ENCODE results near the gene POLR3E.

Gene POLR3E

DNA sequence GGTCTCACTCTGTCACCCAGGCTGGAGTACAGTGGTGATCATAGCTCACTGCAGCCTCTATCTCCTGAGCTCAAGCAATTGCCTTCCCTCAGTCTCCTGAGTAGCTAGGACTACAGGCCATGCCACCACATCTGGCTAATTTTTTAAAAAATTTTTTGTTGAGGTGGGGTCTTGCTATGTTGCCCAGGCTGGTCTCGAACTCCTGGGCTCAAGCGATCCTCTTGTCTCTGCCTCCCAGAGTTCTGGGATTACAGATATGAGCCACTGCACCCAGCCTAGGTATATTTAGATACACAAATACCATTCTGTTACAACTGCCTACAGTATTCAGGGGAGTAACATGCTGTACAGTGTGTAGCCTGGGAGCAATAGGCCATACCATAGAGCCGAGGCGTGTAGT lies 14.3 kb downstream of the POLR3E start:
- DNase-seq, result no peak
- H3K36me3 ChIP-seq, result peaks cover 81% of the 10 kb centered on the region
- H3K4me3 ChIP-seq (ENCODE audit: low read depth, low read length), result no peak overlapping the region
- H3K9me3 ChIP-seq (ENCODE audit: severe bottlenecking), result no peaks in the 10 kb centered on the region
- no peaks in the 10 kb centered on the region for H3K27me3 ChIP-seq (ENCODE audit: insufficient read depth, low read depth, severe bottlenecking)
- H3K27ac ChIP-seq, result no peak overlapping the region
- TF ChIP-seq, protein P1, sequence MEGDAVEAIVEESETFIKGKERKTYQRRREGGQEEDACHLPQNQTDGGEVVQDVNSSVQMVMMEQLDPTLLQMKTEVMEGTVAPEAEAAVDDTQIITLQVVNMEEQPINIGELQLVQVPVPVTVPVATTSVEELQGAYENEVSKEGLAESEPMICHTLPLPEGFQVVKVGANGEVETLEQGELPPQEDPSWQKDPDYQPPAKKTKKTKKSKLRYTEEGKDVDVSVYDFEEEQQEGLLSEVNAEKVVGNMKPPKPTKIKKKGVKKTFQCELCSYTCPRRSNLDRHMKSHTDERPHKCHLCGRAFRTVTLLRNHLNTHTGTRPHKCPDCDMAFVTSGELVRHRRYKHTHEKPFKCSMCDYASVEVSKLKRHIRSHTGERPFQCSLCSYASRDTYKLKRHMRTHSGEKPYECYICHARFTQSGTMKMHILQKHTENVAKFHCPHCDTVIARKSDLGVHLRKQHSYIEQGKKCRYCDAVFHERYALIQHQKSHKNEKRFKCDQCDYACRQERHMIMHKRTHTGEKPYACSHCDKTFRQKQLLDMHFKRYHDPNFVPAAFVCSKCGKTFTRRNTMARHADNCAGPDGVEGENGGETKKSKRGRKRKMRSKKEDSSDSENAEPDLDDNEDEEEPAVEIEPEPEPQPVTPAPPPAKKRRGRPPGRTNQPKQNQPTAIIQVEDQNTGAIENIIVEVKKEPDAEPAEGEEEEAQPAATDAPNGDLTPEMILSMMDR (IDR thresholded peaks at IDR 0.05; ENCODE audit: low read depth, low read length), result no peak

DNA sequence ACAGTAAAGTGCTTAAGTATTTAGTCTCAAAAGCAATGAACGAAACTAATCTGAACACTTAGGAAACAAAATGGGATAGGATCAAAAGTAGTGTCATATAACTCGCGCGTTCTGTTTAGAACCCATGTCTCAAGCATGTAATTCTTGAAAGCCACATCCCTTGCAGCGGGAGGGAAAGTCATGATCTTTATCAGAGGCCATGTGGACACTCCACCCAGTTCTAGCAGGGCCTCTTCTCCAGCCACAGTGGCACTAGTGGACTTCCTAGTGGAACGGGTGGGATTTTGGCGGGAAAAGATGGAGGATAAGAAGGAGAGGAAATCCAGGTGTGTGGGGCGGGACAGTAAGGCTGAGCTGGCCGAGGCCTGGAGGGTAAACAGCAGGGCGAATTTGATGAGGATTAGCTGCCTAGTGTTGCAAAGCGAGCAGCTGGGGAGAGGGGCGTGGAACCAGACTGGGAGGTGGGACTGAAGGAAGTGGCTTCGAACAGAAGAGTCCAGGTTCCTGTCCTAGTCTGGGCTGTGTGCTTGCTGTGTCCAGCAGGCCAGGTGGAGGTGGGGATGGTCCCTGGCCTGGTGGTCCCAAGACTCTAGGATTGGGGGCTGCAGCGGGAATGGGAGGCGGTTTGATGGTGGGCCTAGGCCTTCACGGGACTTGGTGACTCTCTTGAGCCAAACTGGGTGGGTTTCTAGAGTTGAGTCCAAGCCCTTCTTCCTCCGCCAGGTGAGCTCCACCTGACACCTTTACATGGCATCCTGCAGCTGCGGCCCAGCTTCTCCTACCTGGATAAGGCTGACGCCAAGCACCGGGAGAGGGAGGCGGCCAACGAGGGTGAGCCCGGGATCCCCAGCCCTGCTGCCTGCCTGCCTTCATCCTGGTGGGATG lies 15.9 kb downstream of the POLR3E start:
- H3K27ac ChIP-seq, result peak overlapping the region; percentile 95
- H3K9me3 ChIP-seq (ENCODE audit: severe bottlenecking), result no peaks in the 10 kb centered on the region
- peak overlapping the region; percentile 8 for H3K4me3 ChIP-seq (ENCODE audit: low read depth, low read length)
- TF ChIP-seq, protein P1 (IDR thresholded peaks at IDR 0.05; ENCODE audit: low read depth, low read length), result no peak
- peaks cover 83% of the 10 kb centered on the region for H3K36me3 ChIP-seq
- no peaks in the 10 kb centered on the region for H3K27me3 ChIP-seq (ENCODE audit: insufficient read depth, low read depth, severe bottlenecking)
- peak; percentile 95 for DNase-seq

DNA sequence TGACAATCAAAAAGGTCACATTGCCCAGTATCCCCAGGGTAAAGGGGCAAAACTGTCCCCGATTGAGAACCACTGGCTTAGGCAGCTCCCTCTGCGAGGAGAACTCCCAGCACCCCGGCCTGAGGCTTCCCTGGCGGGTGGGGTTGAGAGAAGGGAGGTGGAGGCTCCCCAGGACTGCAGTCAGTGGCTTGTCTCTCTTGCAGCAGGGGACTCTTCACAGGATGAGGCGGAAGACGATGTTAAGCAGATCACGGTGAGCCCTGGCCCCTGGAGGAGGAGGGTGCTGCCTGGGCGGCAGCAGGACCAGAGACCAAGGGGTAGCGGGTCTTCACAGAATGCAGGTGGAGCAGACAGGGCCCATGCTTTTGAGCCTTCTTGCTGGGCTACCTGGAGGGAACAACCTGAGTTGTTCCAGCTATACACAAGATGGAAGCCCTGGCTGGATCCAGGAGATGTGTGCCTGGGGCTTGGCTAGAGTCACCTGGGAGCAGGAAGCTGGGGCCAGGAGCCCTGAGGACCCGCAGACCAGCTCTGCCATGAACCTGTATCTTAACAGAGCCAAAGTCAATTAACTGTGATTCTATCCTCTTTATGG lies 16.8 kb downstream of the POLR3E start:
- peaks cover 84% of the 10 kb centered on the region for H3K36me3 ChIP-seq

DNA sequence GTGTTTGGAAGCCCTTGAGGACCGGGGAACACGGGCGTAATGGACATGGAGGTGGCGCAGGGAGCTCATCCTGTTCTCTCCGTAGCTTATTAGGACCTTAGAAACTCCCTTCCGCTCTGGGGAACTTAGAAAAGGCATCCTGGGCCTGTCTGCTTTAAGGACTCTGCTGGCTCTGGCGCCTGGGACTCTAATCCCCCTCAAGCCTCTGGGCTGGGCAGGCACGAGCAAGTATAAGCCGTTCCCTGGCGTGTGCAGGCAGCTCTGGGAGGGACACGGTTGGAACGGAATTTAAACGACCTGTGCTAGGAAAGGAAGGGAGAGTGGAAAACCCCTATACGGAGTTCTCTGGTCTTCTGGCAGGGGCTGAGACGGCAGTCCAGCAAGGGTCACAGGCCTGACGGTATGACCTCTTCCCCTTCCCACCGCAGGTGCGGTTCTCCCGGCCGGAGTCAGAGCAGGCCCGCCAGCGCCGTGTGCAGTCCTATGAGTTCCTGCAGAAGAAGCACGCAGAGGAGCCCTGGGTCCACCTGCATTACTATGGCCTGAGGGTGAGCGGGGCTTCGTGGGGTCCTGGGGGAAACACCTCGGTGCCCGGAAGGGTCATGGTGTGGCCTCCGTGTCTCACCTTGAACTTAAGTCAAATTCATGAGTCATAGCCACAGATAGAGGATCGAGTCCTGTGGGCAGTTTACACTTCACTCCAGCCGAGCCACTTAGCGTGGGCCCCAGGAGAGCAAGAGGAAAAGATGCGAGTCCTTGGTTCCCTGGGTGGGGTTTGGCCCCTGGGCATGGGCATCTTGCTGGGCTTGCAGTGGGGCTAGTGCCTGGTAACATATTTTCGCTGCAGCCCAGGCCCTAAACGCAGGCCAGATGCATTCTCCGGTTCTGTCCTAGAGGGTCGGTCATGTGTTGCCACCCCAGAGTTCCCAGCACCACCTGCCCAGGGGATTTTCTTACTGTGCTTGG lies 17.7 kb downstream of the POLR3E start:
- peaks cover 84% of the 10 kb centered on the region for H3K36me3 ChIP-seq
- no peaks in the 10 kb centered on the region for H3K9me3 ChIP-seq (ENCODE audit: severe bottlenecking)

More for the DNA sequence above, 16.8 kb downstream of the POLR3E start:
- TF ChIP-seq, protein P1 (IDR thresholded peaks at IDR 0.05; ENCODE audit: low read depth, low read length), result no peak
- Histone ChIP-seq H3K4me3 (ENCODE audit: low read depth, low read length) (peak overlapping the region; percentile 24), H3K9me3 (ENCODE audit: severe bottlenecking) (no peaks in the 10 kb centered on the region), H3K27me3 (ENCODE audit: insufficient read depth, low read depth, severe bottlenecking) (no peaks in the 10 kb centered on the region), H3K27ac (peak overlapping the region; percentile 95)
- DNase-seq, result peak; percentile 61

DNA sequence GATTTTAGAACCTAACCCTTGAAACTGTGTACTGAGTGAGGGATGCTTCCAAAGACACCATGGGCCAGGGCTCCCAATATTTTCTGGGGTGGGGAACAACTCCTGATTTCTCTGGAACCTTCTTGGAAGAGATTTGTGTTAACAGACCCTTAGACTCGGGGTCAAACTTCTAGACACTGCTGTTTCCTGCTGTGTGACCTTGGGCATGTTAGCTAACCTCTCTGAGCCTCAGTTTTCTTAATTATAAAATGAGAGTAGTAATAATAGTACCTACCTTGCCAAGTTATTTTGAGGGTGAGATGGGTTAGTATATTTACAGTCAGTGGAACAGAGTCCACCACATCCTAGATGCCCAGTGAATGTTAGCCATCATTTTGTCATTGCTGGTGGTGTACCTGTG lies 18.8 kb downstream of the POLR3E start:
- TF ChIP-seq, protein P1 (IDR thresholded peaks at IDR 0.05; ENCODE audit: low read depth, low read length), result no peak
- peak overlapping the region; percentile 95 for H3K27ac ChIP-seq
- H3K4me3 ChIP-seq (ENCODE audit: low read depth, low read length), result no peak overlapping the region
- no peak for DNase-seq
- H3K9me3 ChIP-seq (ENCODE audit: severe bottlenecking), result no peaks in the 10 kb centered on the region
- peaks cover 85% of the 10 kb centered on the region for H3K36me3 ChIP-seq
- H3K27me3 ChIP-seq (ENCODE audit: insufficient read depth, low read depth, severe bottlenecking), result no peaks in the 10 kb centered on the region

More for the DNA sequence above, 17.7 kb downstream of the POLR3E start:
- Histone ChIP-seq H3K4me3 (ENCODE audit: low read depth, low read length) (peak overlapping the region; percentile 42), H3K27me3 (ENCODE audit: insufficient read depth, low read depth, severe bottlenecking) (no peaks in the 10 kb centered on the region), H3K27ac (peak overlapping the region; percentile 95)
- TF ChIP-seq, protein P1 (IDR thresholded peaks at IDR 0.05; ENCODE audit: low read depth, low read length), result no peak
- peak; percentile 93 for DNase-seq

All from WERI-Rb-1 (cell line).